ENCODE results near the gene ZNF804A.

ZNF804A gene

DNA sequence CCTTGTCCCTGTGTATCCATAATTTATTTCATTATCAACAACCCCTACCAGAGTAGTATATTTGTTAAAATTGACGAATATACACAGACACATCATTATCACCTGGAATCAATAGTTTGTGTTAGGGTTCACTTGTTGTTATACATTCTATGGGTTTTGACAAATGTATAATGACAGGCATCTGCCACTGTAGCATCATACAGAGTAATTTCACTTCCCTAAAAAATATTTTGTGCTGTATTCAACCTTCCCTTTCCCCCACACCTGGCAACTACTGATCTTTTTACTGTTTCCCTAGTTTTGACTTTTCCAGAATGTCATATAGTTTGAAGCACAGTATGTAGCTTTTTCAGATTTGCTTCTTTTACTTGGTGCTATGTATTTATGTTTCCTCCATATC lies 132.0 kb downstream of the ZNF804A start:
- TF ChIP-seq, protein P1, sequence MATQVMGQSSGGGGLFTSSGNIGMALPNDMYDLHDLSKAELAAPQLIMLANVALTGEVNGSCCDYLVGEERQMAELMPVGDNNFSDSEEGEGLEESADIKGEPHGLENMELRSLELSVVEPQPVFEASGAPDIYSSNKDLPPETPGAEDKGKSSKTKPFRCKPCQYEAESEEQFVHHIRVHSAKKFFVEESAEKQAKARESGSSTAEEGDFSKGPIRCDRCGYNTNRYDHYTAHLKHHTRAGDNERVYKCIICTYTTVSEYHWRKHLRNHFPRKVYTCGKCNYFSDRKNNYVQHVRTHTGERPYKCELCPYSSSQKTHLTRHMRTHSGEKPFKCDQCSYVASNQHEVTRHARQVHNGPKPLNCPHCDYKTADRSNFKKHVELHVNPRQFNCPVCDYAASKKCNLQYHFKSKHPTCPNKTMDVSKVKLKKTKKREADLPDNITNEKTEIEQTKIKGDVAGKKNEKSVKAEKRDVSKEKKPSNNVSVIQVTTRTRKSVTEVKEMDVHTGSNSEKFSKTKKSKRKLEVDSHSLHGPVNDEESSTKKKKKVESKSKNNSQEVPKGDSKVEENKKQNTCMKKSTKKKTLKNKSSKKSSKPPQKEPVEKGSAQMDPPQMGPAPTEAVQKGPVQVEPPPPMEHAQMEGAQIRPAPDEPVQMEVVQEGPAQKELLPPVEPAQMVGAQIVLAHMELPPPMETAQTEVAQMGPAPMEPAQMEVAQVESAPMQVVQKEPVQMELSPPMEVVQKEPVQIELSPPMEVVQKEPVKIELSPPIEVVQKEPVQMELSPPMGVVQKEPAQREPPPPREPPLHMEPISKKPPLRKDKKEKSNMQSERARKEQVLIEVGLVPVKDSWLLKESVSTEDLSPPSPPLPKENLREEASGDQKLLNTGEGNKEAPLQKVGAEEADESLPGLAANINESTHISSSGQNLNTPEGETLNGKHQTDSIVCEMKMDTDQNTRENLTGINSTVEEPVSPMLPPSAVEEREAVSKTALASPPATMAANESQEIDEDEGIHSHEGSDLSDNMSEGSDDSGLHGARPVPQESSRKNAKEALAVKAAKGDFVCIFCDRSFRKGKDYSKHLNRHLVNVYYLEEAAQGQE (IDR thresholded peaks at IDR 0.05; ENCODE audit: insufficient read depth in 1 of 2, low read depth in 2 of 2, low read length in 2 of 2): no peak
- TF ChIP-seq SIN3A (IDR thresholded peaks at IDR 0.05; ENCODE audit: borderline replicate concordance, insufficient read depth, low read length) (no peak), POLR2AphosphoS5 (IDR thresholded peaks at IDR 0.05; ENCODE audit: low read depth, low read length) (no peak), TAF1 (IDR thresholded peaks at IDR 0.05; ENCODE audit: borderline replicate concordance, insufficient read depth, low read length) (no peak), FOXP2 (optimal IDR thresholded peaks at IDR 0.05; ENCODE audit: borderline replicate concordance, extremely low read depth, extremely low read length, insufficient read depth) (no peak)

DNA sequence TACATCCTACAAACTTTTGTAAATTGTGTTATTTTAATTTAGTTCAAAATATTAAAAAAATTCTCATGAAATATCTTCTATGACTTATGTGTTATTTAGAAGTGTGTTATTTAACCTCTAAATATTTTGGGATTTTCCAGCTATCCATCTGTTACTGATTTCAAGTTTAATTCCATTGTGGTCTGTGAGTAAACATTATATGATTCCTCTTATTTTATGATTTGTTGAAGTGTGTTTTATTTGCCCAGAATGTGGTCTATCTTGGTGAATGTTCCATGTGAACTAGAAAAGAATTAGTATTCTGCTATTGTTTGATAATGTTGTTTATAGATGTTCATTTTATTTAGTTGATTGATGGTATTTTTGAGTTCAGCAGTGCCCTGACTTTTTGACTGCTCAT lies 136.0 kb downstream of the ZNF804A start:
- TF ChIP-seq, protein P1 (IDR thresholded peaks at IDR 0.05; ENCODE audit: insufficient read depth in 1 of 2, low read depth in 2 of 2, low read length in 2 of 2): no peak
- TF ChIP-seq TAF1 (IDR thresholded peaks at IDR 0.05; ENCODE audit: borderline replicate concordance, insufficient read depth, low read length): no peak
- TF ChIP-seq FOXP2 (optimal IDR thresholded peaks at IDR 0.05; ENCODE audit: borderline replicate concordance, extremely low read depth, extremely low read length, insufficient read depth): no peak
- no peak for TF ChIP-seq POLR2AphosphoS5 (IDR thresholded peaks at IDR 0.05; ENCODE audit: low read depth, low read length)
- no peak for TF ChIP-seq SIN3A (IDR thresholded peaks at IDR 0.05; ENCODE audit: borderline replicate concordance, insufficient read depth, low read length)

DNA sequence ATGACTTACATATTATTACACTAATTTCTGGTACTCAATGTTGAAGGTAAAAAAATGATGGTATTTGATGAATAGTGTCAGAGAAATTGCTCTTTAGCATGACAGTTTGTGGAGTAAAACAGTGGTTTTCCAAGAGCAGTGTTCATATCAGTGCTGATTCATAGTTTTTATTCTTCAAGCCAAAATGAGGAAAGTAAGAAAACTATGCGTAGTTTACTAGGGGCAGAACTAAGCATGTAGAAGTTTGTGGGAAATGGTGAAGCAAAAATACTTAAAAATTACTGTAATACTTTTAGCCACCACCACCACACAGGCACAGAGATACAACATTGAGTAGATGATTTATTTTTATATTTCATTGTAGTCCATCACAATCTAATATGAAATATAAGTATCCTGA lies 137.3 kb downstream of the ZNF804A start:
- TF ChIP-seq SIN3A (IDR thresholded peaks at IDR 0.05; ENCODE audit: borderline replicate concordance, insufficient read depth, low read length) (no peak), POLR2AphosphoS5 (IDR thresholded peaks at IDR 0.05; ENCODE audit: low read depth, low read length) (no peak), FOXP2 (optimal IDR thresholded peaks at IDR 0.05; ENCODE audit: borderline replicate concordance, extremely low read depth, extremely low read length, insufficient read depth) (no peak), TAF1 (IDR thresholded peaks at IDR 0.05; ENCODE audit: borderline replicate concordance, insufficient read depth, low read length) (no peak)
- TF ChIP-seq, protein P1 (IDR thresholded peaks at IDR 0.05; ENCODE audit: insufficient read depth in 1 of 2, low read depth in 2 of 2, low read length in 2 of 2): no peak

DNA sequence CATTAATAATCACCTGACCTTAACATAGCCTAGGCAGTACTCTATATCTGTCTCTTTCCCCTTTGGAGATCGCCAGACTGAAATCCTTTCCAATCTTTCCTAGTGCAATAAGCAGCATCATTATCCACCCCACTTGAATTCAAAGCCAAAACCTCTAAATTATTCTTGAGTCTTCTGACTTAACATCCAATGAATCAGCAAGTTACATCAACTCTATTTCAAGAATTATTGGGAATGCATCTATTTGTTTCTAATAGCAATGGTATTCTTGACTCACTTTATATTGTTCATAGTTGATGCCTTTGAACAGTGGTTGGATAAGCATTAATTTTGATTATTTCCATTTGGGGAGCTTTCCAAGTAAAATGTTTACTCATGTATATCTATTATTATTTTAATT lies 144.8 kb downstream of the ZNF804A start:
- TF ChIP-seq SIN3A (IDR thresholded peaks at IDR 0.05; ENCODE audit: borderline replicate concordance, insufficient read depth, low read length): no peak
- TF ChIP-seq POLR2AphosphoS5 (IDR thresholded peaks at IDR 0.05; ENCODE audit: low read depth, low read length): no peak
- no peak for TF ChIP-seq TAF1 (IDR thresholded peaks at IDR 0.05; ENCODE audit: borderline replicate concordance, insufficient read depth, low read length)
- TF ChIP-seq, protein P1 (IDR thresholded peaks at IDR 0.05; ENCODE audit: insufficient read depth in 1 of 2, low read depth in 2 of 2, low read length in 2 of 2): no peak
- no peak for TF ChIP-seq FOXP2 (optimal IDR thresholded peaks at IDR 0.05; ENCODE audit: borderline replicate concordance, extremely low read depth, extremely low read length, insufficient read depth)

DNA sequence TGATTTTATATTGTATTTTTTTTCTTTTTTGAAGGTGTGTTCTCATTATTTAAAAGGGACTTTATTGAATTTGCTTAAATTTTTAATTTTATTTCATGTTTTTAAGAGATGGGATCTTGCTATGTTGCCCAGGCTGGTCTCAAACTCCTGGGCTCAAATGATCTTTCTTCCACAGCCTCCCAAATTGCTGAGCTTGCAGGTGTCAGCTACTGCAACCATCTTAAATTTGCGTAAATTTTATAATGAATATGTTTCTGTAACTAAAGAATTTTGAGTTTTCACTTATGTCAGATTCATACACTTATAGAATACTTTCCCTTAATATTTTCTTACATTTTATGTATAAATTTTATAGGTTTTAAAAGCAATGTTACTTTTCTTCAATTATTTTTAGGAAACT lies 157.8 kb downstream of the ZNF804A start:
- no peak for TF ChIP-seq TAF1 (IDR thresholded peaks at IDR 0.05; ENCODE audit: borderline replicate concordance, insufficient read depth, low read length)
- TF ChIP-seq SIN3A (IDR thresholded peaks at IDR 0.05; ENCODE audit: borderline replicate concordance, insufficient read depth, low read length): no peak
- TF ChIP-seq FOXP2 (optimal IDR thresholded peaks at IDR 0.05; ENCODE audit: borderline replicate concordance, extremely low read depth, extremely low read length, insufficient read depth): no peak
- TF ChIP-seq, protein P1 (IDR thresholded peaks at IDR 0.05; ENCODE audit: insufficient read depth in 1 of 2, low read depth in 2 of 2, low read length in 2 of 2): no peak
- TF ChIP-seq POLR2AphosphoS5 (IDR thresholded peaks at IDR 0.05; ENCODE audit: low read depth, low read length): no peak

All from PFSK-1 (cell line).